Activated CD4-positive, alpha-beta memory T cell treated with anti-CD3 and anti-CD28 coated beads for 36 hours (primary cell): ENCODE results near the gene CACNG5. TPM values are rescaled to one million over a fixed set of nuclear protein-coding genes. Genes with fewer than 3 reads are reported as not detected.

Source experiments
- CTCF ChIA-PET: fragments of 350-600 bp; sonication (Branson Sonifier 250); formaldehyde crosslinking; loops from one replicate; lab custom pipeline; 2021; ENCODE audit warnings: antibody characterized with exemption, inconsistent platforms; lab: Charles Lee
- POLR2A ChIA-PET: fragments of 350-600 bp; sonication (Branson Sonifier 250); formaldehyde crosslinking; loops from one replicate; lab custom pipeline; 2021; ENCODE audit warnings: antibody characterized with exemption; lab: Charles Lee
- DNase-seq: peaks from one replicate; pipeline ENCODE4 v3.0.0-alpha.2; 2020
- H3K27ac Mint-ChIP-seq: one replicate; pipeline ENCODE4 v1.8.0; 2021; ENCODE audit warnings: mixed read lengths
- H3K27me3 Mint-ChIP-seq: one replicate; pipeline ENCODE4 v1.8.0; 2021; ENCODE audit warnings: mixed read lengths
- H3K36me3 Mint-ChIP-seq: one replicate; pipeline ENCODE4 v1.8.0; 2021; ENCODE audit warnings: mixed read lengths
- H3K4me1 Mint-ChIP-seq: one replicate; pipeline ENCODE4 v1.8.0; 2021; ENCODE audit warnings: low read depth, mixed read lengths
- H3K4me3 Mint-ChIP-seq: one replicate; pipeline ENCODE4 v1.8.0; 2021; ENCODE audit warnings: mild to moderate bottlenecking, mixed read lengths
- H3K9me3 Mint-ChIP-seq: one replicate; pipeline ENCODE4 v1.8.0; 2021; ENCODE audit warnings: mixed read lengths
- intact Hi-C: fragments of 100-400 bp; cut with micrococcal nuclease; formaldehyde crosslinking; loops from one replicate; pipeline ENCODE4 v1.15.1; 2023
- total RNA-seq, 2 experiments: library from RNA; stranded (reverse); gene quantifications; one replicate each; pipeline ENCODE4 v1.2.3, GENCODE V29; 2021

CACNG5 gene
- total RNA-seq, 2 experiments from 2014 or later: not detected

DNA sequence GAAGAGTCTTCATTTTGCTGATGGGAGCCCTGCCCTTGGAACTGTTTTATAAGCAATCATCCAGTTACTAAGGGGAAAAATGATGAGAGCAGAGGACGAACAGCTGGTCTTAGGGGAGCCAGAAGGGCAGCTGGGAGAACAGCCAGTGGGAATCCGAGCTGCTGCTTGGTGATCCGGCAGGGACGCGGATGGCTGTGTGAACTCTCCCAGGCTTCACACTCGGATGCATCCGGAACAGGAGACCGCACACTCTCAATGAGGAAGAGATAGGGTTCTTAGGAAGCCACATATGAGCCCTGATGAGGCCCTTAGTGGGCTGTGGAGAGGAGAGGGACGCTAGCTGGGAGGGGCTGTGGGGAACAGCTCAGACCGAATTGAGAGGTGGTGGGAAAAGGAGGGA, 5.0 kb upstream of the CACNG5 start:
- Mint-ChIP-seq H3K27me3 (peaks cover 58% of the 10 kb centered on the region), H3K4me3 (no peak overlapping the region), H3K36me3 (no peaks in the 10 kb centered on the region), H3K4me1 (no peaks in the 10 kb centered on the region), H3K9me3 (no peaks in the 10 kb centered on the region), H3K27ac (no peak overlapping the region)
- intact Hi-C loops: no loop called here
- CTCF ChIA-PET: interaction anchor here (1.2 kb wide), 1 partner anchor 20 kb away, joined by 3 read pairs; no protein-coding TSS in a partner anchor
- POLR2A ChIA-PET: no interaction called here
- no peak for DNase-seq

DNA sequence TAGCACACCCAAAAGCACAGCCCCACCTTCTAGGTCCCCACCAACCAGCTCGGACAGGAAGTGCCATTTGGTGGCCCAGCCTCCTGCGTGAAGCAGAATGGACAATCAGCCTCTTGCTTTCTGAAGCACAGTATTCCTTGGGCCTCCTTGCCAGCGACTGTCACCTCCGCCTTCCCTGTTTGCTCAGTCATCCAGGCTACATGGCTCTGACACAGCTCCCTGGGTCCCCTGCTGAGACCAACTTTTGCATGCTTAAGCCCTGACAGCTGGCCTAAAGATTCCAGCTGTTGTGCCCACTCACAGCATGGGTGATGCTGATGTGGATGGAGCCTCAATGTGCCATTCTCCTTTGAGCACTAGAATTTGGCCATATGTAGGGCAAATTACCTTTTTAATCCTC, 4.5 kb upstream of the CACNG5 start:
- H3K4me1 Mint-ChIP-seq: no peaks in the 10 kb centered on the region
- intact Hi-C loops: no loop called here
- H3K4me3 Mint-ChIP-seq: no peak overlapping the region
- DNase-seq: no peak
- CTCF ChIA-PET: interaction anchor here (1.2 kb wide), 1 partner anchor 20 kb away, joined by 3 read pairs; no protein-coding TSS in a partner anchor
- H3K9me3 Mint-ChIP-seq: no peaks in the 10 kb centered on the region
- peaks cover 61% of the 10 kb centered on the region for H3K27me3 Mint-ChIP-seq
- no peak overlapping the region for H3K27ac Mint-ChIP-seq
- no peaks in the 10 kb centered on the region for H3K36me3 Mint-ChIP-seq
- POLR2A ChIA-PET: no interaction called here

DNA sequence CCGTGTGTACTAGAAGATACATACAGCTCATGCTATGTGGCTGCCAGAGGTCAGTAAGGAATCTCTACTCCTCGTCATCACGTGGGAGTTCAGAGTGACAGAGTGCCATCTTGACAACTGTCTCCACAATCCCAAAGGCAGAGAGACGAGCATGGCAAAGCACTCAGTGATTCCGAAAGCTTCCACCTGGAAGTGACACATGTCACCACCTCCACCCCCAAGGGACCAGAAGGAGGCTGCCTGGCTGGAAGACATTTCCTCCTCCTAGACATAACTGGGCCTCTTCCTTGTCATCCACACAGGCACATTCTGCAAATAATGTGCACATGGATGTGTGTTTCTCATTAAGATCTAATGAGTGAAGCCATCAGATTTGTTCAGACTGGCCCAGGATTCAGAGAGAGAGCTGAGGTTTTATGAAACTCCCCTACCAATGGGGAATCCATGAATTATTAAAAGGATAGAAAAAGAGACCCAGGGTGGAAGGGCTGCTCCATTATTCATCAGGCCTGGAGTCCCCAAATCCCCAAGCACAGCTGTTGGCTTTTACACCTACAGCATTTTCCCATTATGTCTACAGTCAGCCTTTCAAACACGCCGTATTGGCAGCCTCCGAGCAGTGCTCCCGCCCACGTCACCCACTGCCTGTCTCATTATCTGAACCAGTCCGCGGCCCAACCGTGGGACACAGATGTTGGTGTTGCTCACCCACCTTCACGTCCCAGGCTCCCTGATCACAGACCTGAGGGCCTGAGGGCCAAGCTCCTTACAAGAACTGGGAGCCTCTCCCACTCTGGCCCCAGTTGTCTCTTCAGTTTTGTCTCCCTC, 3.3 kb upstream of the CACNG5 start:
- intact Hi-C loops: no loop called here
- no peaks in the 10 kb centered on the region for H3K4me1 Mint-ChIP-seq
- H3K4me3 Mint-ChIP-seq: no peak overlapping the region
- ChIA-PET CTCF (no interaction called here), POLR2A (no interaction called here)
- H3K36me3 Mint-ChIP-seq: no peaks in the 10 kb centered on the region
- H3K9me3 Mint-ChIP-seq: no peaks in the 10 kb centered on the region
- DNase-seq: no peak
- H3K27me3 Mint-ChIP-seq: peaks cover 71% of the 10 kb centered on the region
- H3K27ac Mint-ChIP-seq: no peak overlapping the region

DNA sequence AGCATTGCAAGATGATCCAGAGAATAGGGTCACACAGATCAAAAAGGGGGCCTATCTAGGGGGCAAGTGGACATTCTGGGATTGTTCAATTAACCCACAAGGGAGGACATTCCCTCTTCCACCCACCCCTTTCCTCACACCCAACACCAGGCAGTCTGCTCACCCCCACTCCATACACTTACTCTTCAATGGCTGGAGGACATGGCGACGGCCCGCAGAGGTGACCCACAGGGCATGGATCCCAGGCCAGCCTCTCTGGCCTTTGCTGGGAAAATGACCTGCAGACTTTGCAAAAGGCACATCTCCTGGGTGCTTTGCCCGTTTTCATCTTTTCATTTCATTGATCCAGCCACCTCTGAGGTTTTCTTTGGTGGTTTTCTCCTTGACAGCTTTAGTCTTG, 1.7 kb upstream of the CACNG5 start:
- Mint-ChIP-seq H3K27ac (no peak overlapping the region), H3K4me3 (no peak overlapping the region), H3K27me3 (peaks cover 72% of the 10 kb centered on the region), H3K9me3 (no peaks in the 10 kb centered on the region), H3K36me3 (no peaks in the 10 kb centered on the region), H3K4me1 (no peaks in the 10 kb centered on the region)
- CTCF ChIA-PET: no interaction called here
- POLR2A ChIA-PET: no interaction called here
- DNase-seq: no peak
- intact Hi-C loops: no loop called here

DNA sequence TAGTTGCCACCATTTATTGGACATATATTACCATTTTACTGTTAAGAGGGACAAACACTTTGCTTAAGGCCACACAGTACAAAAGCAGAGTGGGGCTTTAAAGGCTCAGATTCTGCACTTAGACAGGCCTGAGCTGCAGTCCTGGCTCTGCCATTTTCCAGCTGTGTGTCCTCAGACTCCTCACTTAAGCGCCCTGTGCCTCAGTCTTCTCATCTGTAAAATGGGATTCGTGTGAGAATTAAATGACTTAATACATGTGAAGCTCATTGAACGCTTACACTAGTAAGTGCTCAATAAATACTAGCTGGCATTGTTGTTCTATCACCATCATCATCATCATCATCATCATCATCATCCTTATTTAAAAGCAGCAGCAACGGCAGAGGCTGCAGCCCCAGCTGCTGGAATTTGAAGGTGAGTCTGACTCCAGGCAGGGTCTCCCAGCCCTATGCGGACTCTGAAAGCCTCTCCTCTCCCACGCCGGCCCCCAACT, 445 bp upstream of the CACNG5 start:
- CTCF ChIA-PET: no interaction called here

DNA sequence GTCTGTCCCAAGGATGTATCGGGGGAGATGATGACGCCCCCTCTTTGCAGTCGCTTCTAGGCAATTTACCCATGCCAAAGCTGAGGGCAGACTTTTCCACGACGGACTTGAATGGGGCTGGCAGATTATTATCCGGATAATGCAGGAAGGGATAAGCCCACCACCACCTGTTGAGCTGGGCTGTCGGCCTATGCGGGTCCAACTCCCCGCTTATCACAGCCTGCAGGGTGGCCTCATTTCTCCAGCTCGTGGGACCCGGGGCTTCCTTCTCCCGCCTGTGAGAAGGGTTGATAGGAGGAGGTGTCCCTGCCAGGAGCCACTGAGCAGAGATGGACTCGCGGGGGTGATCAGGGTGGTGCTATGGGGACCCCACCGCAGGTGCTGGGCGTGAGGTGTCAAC, 559 bp downstream of the CACNG5 start:
- intact Hi-C loops: no loop called here
- H3K27me3 Mint-ChIP-seq: peaks cover 52% of the 10 kb centered on the region
- no peak for DNase-seq
- ChIA-PET CTCF (no interaction called here), POLR2A (no interaction called here)
- H3K36me3 Mint-ChIP-seq: no peaks in the 10 kb centered on the region
- no peak overlapping the region for H3K4me3 Mint-ChIP-seq
- no peaks in the 10 kb centered on the region for H3K4me1 Mint-ChIP-seq
- no peaks in the 10 kb centered on the region for H3K9me3 Mint-ChIP-seq
- H3K27ac Mint-ChIP-seq: no peak overlapping the region

More for the DNA sequence above, 445 bp upstream of the CACNG5 start:
- POLR2A ChIA-PET: no interaction called here
- Mint-ChIP-seq H3K4me3 (no peak overlapping the region), H3K27me3 (peaks cover 61% of the 10 kb centered on the region), H3K36me3 (no peaks in the 10 kb centered on the region), H3K9me3 (no peaks in the 10 kb centered on the region), H3K4me1 (no peaks in the 10 kb centered on the region), H3K27ac (no peak overlapping the region)
- intact Hi-C loops: no loop called here
- DNase-seq: no peak

DNA sequence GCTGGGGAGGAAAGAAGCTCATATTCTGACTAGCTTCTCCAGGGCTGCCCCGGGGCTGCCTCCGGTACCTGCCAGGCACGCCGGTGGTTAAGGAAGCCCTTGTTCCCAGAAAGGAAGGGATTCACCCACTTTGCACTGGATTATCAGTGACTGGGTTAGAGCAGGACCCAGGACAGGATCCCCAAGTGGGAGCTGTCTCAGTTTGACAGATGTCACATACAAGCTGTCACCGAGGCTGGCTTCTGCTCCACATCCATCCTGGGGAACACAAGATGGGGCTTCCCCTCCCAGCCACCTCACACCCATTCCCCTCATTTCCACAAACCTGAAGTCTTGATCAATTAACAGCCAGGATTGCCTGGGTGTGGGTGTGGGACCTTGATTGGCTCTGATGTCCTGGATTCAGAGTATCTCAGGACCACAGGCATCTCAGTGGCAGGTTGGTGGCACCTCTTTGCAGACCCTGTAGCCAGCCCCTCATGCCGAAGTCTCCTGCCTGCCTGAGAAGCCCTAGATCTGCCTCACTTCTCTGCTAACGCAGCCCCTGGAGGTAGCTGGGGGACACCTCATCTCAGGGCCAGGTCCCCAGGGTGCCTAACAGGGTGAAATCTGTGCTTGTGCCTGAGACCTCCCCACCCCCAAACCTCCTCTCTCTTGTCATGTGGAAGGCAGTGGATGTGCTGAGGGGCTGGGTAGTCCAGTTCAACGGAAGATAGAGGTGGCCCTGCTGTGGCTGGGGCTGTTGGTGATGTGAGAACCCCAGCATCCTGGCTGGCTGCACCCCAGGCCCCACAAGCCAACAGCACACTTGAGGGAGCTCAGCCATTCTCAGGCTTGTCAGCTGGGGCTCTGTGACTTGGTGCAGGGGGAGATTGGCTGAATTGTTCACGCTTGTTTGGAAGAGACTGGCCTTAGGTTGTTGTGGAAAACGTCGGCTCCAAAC, 1.4 kb downstream of the CACNG5 start:
- Mint-ChIP-seq H3K9me3 (no peaks in the 10 kb centered on the region), H3K4me3 (no peak overlapping the region), H3K36me3 (no peaks in the 10 kb centered on the region), H3K27ac (no peak overlapping the region), H3K27me3 (peaks cover 51% of the 10 kb centered on the region), H3K4me1 (no peaks in the 10 kb centered on the region)
- ChIA-PET CTCF (no interaction called here), POLR2A (no interaction called here)
- intact Hi-C loops: no loop called here
- no peak for DNase-seq

DNA sequence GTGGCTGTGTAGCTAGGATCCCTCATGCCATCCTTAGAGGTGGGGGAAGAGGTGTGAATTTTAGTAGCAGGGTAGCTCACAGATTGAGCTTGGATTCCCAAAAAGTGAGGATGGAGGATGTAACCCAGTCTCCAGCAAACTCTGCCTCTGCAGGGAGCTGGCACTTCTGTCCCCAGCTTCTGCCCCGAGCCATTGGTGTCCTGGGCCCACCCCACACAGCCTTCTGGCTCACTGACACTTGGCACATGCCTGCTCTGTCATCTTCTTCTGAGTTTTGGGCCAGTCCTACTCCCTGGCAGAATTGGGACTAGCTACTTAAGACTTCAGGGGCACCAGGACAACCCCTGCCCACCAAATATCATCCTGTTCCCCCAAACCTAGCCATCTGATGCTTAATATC, 2.3 kb downstream of the CACNG5 start:
- Mint-ChIP-seq H3K36me3 (no peaks in the 10 kb centered on the region), H3K27ac (no peak overlapping the region), H3K27me3 (peaks cover 43% of the 10 kb centered on the region), H3K4me1 (no peaks in the 10 kb centered on the region), H3K9me3 (no peaks in the 10 kb centered on the region), H3K4me3 (no peak overlapping the region)
- no peak for DNase-seq
- intact Hi-C loops: no loop called here
- ChIA-PET POLR2A (no interaction called here), CTCF (no interaction called here)

DNA sequence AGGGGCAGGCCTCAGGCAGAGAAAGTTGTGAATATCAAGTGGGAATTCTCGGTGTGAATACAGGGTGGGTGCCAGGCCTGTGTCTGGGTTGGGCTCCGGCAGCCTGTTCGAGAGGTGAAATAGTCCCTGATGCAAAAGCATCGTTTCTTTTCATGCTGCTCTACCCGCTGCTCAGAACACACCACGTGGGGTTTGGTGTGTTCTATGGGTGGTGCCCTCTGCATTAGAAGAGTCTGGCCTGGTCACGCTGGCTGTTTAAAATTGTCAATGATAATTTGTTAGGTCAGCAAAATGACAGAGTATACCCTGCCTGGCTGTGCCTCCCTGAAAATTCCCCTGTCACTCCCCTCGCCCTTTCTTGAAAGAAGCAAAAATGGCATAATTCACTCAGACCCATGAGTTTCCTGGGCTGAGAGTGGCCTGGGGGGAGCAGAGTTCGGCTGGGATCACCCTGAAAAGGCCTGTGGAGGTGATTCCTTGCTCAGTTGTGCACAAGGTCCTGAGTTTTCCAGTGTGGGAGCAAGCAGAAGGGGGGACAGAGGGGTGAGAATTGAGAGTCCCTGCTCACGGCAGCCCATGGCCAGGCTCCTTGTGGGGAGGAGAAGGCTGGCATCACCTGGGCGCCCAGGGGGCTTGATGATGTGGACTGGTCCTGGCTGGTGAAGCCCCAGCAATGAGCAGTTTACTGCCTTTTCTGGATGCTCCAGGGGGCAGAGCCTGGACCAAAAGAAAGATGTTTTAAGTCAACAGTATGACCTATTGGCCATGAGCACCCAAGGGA, 3.2 kb downstream of the CACNG5 start:
- Mint-ChIP-seq H3K4me3 (no peak overlapping the region), H3K4me1 (no peaks in the 10 kb centered on the region), H3K36me3 (no peaks in the 10 kb centered on the region), H3K9me3 (no peaks in the 10 kb centered on the region), H3K27me3 (peaks cover 39% of the 10 kb centered on the region), H3K27ac (no peak overlapping the region)
- ChIA-PET POLR2A (no interaction called here), CTCF (no interaction called here)
- intact Hi-C loops: no loop called here
- DNase-seq: no peak

DNA sequence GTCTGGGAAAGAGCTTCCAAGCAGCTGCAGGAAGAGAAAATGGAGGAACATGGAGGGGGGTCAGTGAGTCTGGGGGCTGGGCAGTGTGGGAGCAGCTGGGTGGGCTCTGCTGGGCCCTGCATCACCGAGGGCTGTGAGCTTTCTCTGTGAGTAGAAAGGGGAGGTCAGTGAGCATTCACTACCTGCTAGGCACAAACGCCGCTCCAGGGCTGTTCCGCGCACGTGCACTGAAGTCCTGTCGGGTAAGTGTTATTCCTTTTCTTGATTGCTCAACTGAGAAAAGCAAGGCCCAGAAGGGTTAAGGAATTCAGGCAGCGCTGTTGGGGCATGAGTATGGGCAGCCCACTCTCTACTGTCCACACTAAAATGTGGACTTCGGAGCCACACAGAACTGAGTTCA, 4.7 kb downstream of the CACNG5 start:
- intact Hi-C loops: no loop called here
- POLR2A ChIA-PET: no interaction called here
- H3K27ac Mint-ChIP-seq: no peak overlapping the region
- no peaks in the 10 kb centered on the region for H3K9me3 Mint-ChIP-seq
- CTCF ChIA-PET: no interaction called here
- H3K36me3 Mint-ChIP-seq: no peaks in the 10 kb centered on the region
- H3K4me3 Mint-ChIP-seq: no peak overlapping the region
- DNase-seq: no peak
- no peaks in the 10 kb centered on the region for H3K4me1 Mint-ChIP-seq
- peaks cover 29% of the 10 kb centered on the region for H3K27me3 Mint-ChIP-seq

DNA sequence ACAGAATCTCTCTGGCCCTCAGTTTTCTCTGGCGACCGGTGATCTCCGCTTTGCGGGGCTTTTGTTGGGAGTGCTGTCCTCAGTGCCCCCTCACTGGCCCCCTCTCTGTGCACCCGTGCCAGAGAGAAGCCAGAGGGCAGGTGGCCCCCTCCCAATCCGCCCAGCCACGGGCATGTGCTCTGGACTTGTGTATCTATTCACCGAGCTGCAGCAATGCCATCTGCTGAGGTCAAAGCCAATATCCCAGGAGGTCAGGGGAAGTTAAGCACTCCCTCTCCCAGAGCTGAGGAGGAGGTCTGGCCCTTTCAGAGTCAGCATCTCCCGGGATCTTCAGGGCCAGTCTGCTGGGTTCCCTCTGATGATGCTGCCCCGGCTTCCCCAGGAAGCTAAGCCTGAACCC, 5.1 kb downstream of the CACNG5 start:
- Mint-ChIP-seq H3K4me3 (no peak overlapping the region), H3K36me3 (no peaks in the 10 kb centered on the region), H3K27me3 (peaks cover 31% of the 10 kb centered on the region), H3K27ac (no peak overlapping the region), H3K9me3 (no peaks in the 10 kb centered on the region), H3K4me1 (no peaks in the 10 kb centered on the region)
- ChIA-PET CTCF (no interaction called here), POLR2A (no interaction called here)
- intact Hi-C loops: no loop called here
- no peak for DNase-seq

DNA sequence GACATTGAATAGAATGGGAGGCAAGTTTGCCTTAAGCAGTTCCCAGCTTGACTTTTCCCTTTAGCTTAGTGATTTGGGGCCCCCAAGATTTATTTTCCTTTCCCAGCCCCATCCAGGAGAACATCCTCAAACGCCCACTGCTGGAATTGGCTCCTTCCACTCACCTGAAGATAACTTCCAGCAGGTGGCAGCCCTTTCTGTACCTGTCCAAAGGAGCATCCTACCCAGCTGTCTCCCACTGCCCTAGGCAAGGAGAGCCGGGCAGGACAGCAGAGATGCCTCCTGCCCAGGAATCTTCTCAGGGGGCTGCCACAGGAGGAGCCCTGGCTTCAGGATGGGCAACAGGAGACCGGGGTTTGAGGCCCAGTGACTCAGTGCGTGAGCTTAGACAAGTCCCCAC, 6.4 kb downstream of the CACNG5 start:
- H3K4me1 Mint-ChIP-seq: no peaks in the 10 kb centered on the region
- no peak for DNase-seq
- H3K27ac Mint-ChIP-seq: no peak overlapping the region
- intact Hi-C loops: no loop called here
- CTCF ChIA-PET: no interaction called here
- peaks cover 7% of the 10 kb centered on the region for H3K9me3 Mint-ChIP-seq
- no peak overlapping the region for H3K4me3 Mint-ChIP-seq
- H3K27me3 Mint-ChIP-seq: peaks cover 21% of the 10 kb centered on the region
- H3K36me3 Mint-ChIP-seq: no peaks in the 10 kb centered on the region
- POLR2A ChIA-PET: no interaction called here
